H9 (cell line): ENCODE data around the gene CERKL. TPM values are rescaled to one million over a fixed set of nuclear protein-coding genes. Genes with fewer than 3 reads are reported as not detected.

Experiments
- DNase-seq: peaks from one replicate; pipeline ENCODE4 v3.0.0-alpha.2; 2017
- H2AFZ ChIP-seq: one replicate; pipeline ENCODE4 v1.6.1; 2013; ENCODE audit warnings: mild to moderate bottlenecking, low read length, control low read depth, moderate library complexity
- H2AK5ac ChIP-seq: 2 replicates; pipeline ENCODE4 v1.6.1; 2013; ENCODE audit warnings: low read length, control low read depth, mixed read lengths; ENCODE audit not compliant: insufficient read length
- H2BK120ac ChIP-seq: one replicate; pipeline ENCODE4 v1.6.1; 2013; ENCODE audit warnings: low read depth, mild to moderate bottlenecking, low read length, control low read depth, inconsistent platforms; ENCODE audit not compliant: poor library complexity, severe bottlenecking
- H2BK12ac ChIP-seq: 2 replicates; pipeline ENCODE4 v1.6.1; 2013; ENCODE audit warnings: low read length, control low read depth, mixed read lengths, low read depth; ENCODE audit not compliant: insufficient read length
- H2BK15ac ChIP-seq: 2 replicates; pipeline ENCODE4 v1.6.1; 2013; ENCODE audit warnings: low read depth, low read length, control low read depth
- H2BK20ac ChIP-seq: one replicate; pipeline ENCODE4 v1.6.1; 2013; ENCODE audit warnings: low read depth, mild to moderate bottlenecking, low read length, control low read depth, inconsistent platforms; ENCODE audit not compliant: poor library complexity, severe bottlenecking
- H2BK5ac ChIP-seq: 2 replicates; pipeline ENCODE4 v1.6.1; 2013; ENCODE audit warnings: low read length, control low read depth, mixed read lengths; ENCODE audit not compliant: insufficient read length
- H3K14ac ChIP-seq: 2 replicates; pipeline ENCODE4 v1.6.1; 2013; ENCODE audit warnings: low read length, control low read depth; ENCODE audit not compliant: insufficient read depth
- H3K18ac ChIP-seq: 2 replicates; pipeline ENCODE4 v1.6.1; 2013; ENCODE audit warnings: low read depth, mild to moderate bottlenecking, mixed read lengths, low read length, control low read depth; ENCODE audit not compliant: insufficient read length
- H3K23ac ChIP-seq: 2 replicates; pipeline ENCODE4 v1.6.1; 2013; ENCODE audit warnings: low read length, control low read depth, mixed read lengths, low read depth; ENCODE audit not compliant: insufficient read length
- H3K23me2 ChIP-seq: 2 replicates; pipeline ENCODE4 v1.6.1; 2013; ENCODE audit warnings: low read depth, mild to moderate bottlenecking, mixed read lengths, low read length, control low read depth; ENCODE audit not compliant: insufficient read length, poor library complexity, severe bottlenecking
- H3K27ac ChIP-seq: 2 replicates; pipeline ENCODE4 v1.5.1; 2013; ENCODE audit warnings: low read length, control low read depth, mixed read lengths, low read depth; ENCODE audit not compliant: insufficient read length
- H3K27me3 ChIP-seq: 2 replicates; pipeline ENCODE4 v1.6.1; 2013; ENCODE audit warnings: low read length, control low read depth, inconsistent platforms; ENCODE audit not compliant: insufficient read depth
- H3K4ac ChIP-seq: 2 replicates; pipeline ENCODE4 v1.6.1; 2013; ENCODE audit warnings: low read depth, mild to moderate bottlenecking, control low read depth, inconsistent platforms, low read length, moderate library complexity
- H3K4me1 ChIP-seq: 2 replicates; pipeline ENCODE4 v1.6.1; 2013; ENCODE audit warnings: low read length, control low read depth, inconsistent platforms; ENCODE audit not compliant: insufficient read depth
- H3K4me2 ChIP-seq: 2 replicates; pipeline ENCODE4 v1.6.1; 2013; ENCODE audit warnings: low read length, control low read depth, mixed read lengths; ENCODE audit not compliant: insufficient read length, insufficient read depth
- H3K56ac ChIP-seq: 2 replicates; pipeline ENCODE4 v1.6.1; 2013; ENCODE audit warnings: low read depth, mild to moderate bottlenecking, mixed read lengths, low read length, control low read depth; ENCODE audit not compliant: insufficient read length
- H3K79me1 ChIP-seq: 2 replicates; pipeline ENCODE4 v1.6.1; 2013; ENCODE audit warnings: low read depth, mild to moderate bottlenecking, moderate library complexity, low read length, control low read depth, inconsistent platforms; ENCODE audit not compliant: insufficient read depth, poor library complexity, severe bottlenecking
- H3K79me2 ChIP-seq: 2 replicates; pipeline ENCODE4 v1.6.1; 2013; ENCODE audit warnings: low read length, control low read depth, inconsistent platforms; ENCODE audit not compliant: insufficient read depth
- H3K9ac ChIP-seq: 2 replicates; pipeline ENCODE4 v1.6.1; 2013; ENCODE audit warnings: low read length, control low read depth, mixed read lengths; ENCODE audit not compliant: insufficient read length; ENCODE audit errors: extremely low read depth
- H3K9me3 ChIP-seq: one replicate; pipeline ENCODE4 v1.6.1; 2013; ENCODE audit warnings: low read depth, low read length, inconsistent platforms; ENCODE audit not compliant: control insufficient read depth
- H3T11ph ChIP-seq: one replicate; pipeline ENCODE4 v1.6.1; 2013; ENCODE audit warnings: mild to moderate bottlenecking, low read length, control low read depth, inconsistent platforms
- H4K20me1 ChIP-seq: one replicate; pipeline ENCODE4 v1.6.1; 2013; ENCODE audit not compliant: control insufficient read depth, insufficient read length, insufficient read depth
- H4K5ac ChIP-seq: 2 replicates; pipeline ENCODE4 v1.6.1; 2013; ENCODE audit warnings: low read depth, mild to moderate bottlenecking, mixed read lengths, low read length, control low read depth; ENCODE audit not compliant: insufficient read length
- H4K8ac ChIP-seq: replicated peaks from 2 replicates; pipeline ENCODE4 v1.6.1; 2013; ENCODE audit warnings: low read length, control low read depth, mixed read lengths, low read depth; ENCODE audit not compliant: insufficient read length
- H4K91ac ChIP-seq: 2 replicates; pipeline ENCODE4 v1.6.1; 2013; ENCODE audit warnings: low read depth, mild to moderate bottlenecking, moderate library complexity, mixed read lengths, low read length, control low read depth; ENCODE audit not compliant: insufficient read length
- H3K27ac Mint-ChIP-seq, 3 experiments: 2 replicates in 2 of 3; 3 replicates in 1 of 3; pipeline ENCODE4 v1.8.0; 2020 to 2021; ENCODE audit warnings: mixed read lengths in 3 of 3, mild to moderate bottlenecking in 1 of 3, moderate library complexity in 1 of 3
- H3K27me3 Mint-ChIP-seq: 2 replicates; pipeline ENCODE4 v1.8.0; 2021; ENCODE audit warnings: low read depth, mild to moderate bottlenecking, moderate library complexity, mixed read lengths
- H3K36me3 Mint-ChIP-seq, 3 experiments: 2 replicates in 2 of 3; 3 replicates in 1 of 3; pipeline ENCODE4 v1.8.0; 2020 to 2021; ENCODE audit warnings: low read depth in 3 of 3, mixed read lengths in 3 of 3; ENCODE audit not compliant: insufficient read depth in 1 of 3
- H3K4me1 Mint-ChIP-seq, 2 experiments: 2 replicates each; pipeline ENCODE4 v1.8.0; 2020; ENCODE audit warnings: mixed read lengths in 2 of 2
- H3K4me3 Mint-ChIP-seq, 2 experiments: 2 replicates in 1 of 2; 3 replicates in 1 of 2; pipeline ENCODE4 v1.8.0; 2020 to 2021; ENCODE audit warnings: mild to moderate bottlenecking in 2 of 2, mixed read lengths in 2 of 2, moderate library complexity in 1 of 2
- H3K9me3 Mint-ChIP-seq, 2 experiments: 2 replicates in 1 of 2; 3 replicates in 1 of 2; pipeline ENCODE4 v1.8.0; 2020; ENCODE audit warnings: mild to moderate bottlenecking in 2 of 2, mixed read lengths in 2 of 2, moderate library complexity in 1 of 2
- CTCF ChIP-seq: fragments of 200-600 bp; sonication (generic); conservative IDR thresholded peaks from 3 replicates; pipeline ENCODE4 v1.8.0; 2021; ENCODE audit warnings: antibody characterized with exemption, mild to moderate bottlenecking
- WGBS: extraction: QIAGEN DNeasy Blood & Tissue Kit; methylation state at CpG from one replicate; pipeline ENCODE4 v1.1.7; 2013; ENCODE audit warnings: missing lambda C conversion rate, low lambda C conversion rate, mixed read lengths; ENCODE audit not compliant: insufficient read length; ENCODE audit errors: extremely low coverage; 5-methylcytosine and 5-hydroxymethylcytosine counted together
- total RNA-seq: library from RNA; stranded (reverse); gene quantifications from 2 replicates; pipeline ENCODE4 v1.2.1, GENCODE V29; 2021

The CERKL gene
- total RNA-seq, 1 experiment from 2014 or later, result not detected

DNA sequence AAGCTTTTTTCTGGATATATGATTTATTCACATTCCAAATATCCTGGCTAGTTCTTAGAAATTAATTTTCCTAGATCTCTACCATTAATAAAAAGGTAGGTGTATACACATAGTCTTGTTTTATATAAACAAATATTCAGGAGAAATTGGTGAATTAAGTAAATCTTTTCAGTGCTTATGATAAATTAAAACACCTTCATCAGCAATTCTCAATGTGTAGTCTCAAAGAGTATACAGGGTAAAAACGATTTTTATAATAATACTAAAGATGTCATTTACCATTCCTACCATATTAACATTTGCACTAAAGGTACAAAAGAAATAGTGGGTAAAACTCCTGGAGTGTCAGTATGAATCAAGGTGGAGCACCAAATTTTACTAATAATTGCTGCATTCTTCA lies 40.2 kb downstream of the CERKL start:
- no peaks in the 10 kb centered on the region for H3K23me2 ChIP-seq
- Mint-ChIP-seq H3K4me3 (no peak overlapping the region), H3K27me3 (no peaks in the 10 kb centered on the region; the same call in 1 of the 2 replicates), H3K9me3 (no peaks in the 10 kb centered on the region), H3K36me3 (no peaks in the 10 kb centered on the region), H3K27ac (no peak overlapping the region), H3K4me1 (peaks cover 0 to 6% of the 10 kb centered on the region in 2 experiments; a peak in 1 of 4 replicates)
- H2BK12ac ChIP-seq, result no peak overlapping the region
- TF ChIP-seq CTCF, result no peak
- H3K14ac ChIP-seq, result no peak overlapping the region
- no peaks in the 10 kb centered on the region for H3K79me2 ChIP-seq
- H3K4me2 ChIP-seq, result no peak overlapping the region
- DNase-seq, result no peak
- no peak overlapping the region for H4K5ac ChIP-seq
- no peak overlapping the region for H2BK20ac ChIP-seq
- H2BK120ac ChIP-seq, result no peak overlapping the region
- H3K9ac ChIP-seq, result no peak overlapping the region
- H3K4ac ChIP-seq, result no peak overlapping the region
- H4K8ac ChIP-seq, result no peak overlapping the region
- H3K23ac ChIP-seq, result no peak overlapping the region
- H2BK15ac ChIP-seq, result no peak overlapping the region
- H3K27ac ChIP-seq, result no peak overlapping the region
- H3K4me1 ChIP-seq, result no peaks in the 10 kb centered on the region
- H3T11ph ChIP-seq, result no peak overlapping the region
- H3K79me1 ChIP-seq, result no peaks in the 10 kb centered on the region
- no CpG with 5 or more reads among the region's 1 CpG for WGBS
- no peak overlapping the region for H2AFZ ChIP-seq
- no peak overlapping the region for H2BK5ac ChIP-seq
- no peaks in the 10 kb centered on the region for H3K27me3 ChIP-seq
- H2AK5ac ChIP-seq, result no peak overlapping the region
- no peaks in the 10 kb centered on the region for H3K9me3 ChIP-seq
- H3K18ac ChIP-seq, result no peak overlapping the region
- no peak overlapping the region for H4K91ac ChIP-seq
- no peak overlapping the region for H3K56ac ChIP-seq
- no peaks in the 10 kb centered on the region for H4K20me1 ChIP-seq
